ENCODE data around the gene ARMC9. TPM values are rescaled to one million over a fixed set of nuclear protein-coding genes. Genes with fewer than 3 reads are reported as not detected.

The ARMC9 gene
- total RNA-seq, 1 experiment from 2014 or later = 42.7 TPM

DNA sequence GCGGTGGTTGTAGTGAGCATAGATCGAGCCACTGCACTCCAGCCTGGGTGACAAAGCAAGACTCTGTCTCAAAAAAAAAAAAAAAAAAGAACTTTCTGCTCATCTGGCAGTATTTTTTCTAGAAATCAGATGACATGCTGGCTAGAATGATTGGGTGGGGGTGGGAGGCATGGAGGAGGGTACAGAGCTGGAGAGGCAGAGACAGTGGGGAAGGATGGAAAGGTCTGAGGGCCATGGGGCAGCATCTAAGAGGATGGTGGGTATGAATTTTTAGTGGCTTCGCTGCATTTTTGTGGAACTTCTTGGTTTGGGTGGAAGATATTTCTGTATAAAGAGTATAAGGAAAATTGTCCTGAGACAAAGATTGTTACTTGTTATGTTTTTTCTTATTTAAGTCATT lies 23.3 kb downstream of the ARMC9 start:
- in situ Hi-C loops (cut with HindIII; ENCODE audit: low pct_unique_long_range_greater_than_20kb, low sequenced_read_pairs) = no loop called here
- no peak for TF ChIP-seq POLR2AphosphoS5 (IDR thresholded peaks at IDR 0.05; ENCODE audit: low read depth, low read length)
- TF ChIP-seq, protein P1, sequence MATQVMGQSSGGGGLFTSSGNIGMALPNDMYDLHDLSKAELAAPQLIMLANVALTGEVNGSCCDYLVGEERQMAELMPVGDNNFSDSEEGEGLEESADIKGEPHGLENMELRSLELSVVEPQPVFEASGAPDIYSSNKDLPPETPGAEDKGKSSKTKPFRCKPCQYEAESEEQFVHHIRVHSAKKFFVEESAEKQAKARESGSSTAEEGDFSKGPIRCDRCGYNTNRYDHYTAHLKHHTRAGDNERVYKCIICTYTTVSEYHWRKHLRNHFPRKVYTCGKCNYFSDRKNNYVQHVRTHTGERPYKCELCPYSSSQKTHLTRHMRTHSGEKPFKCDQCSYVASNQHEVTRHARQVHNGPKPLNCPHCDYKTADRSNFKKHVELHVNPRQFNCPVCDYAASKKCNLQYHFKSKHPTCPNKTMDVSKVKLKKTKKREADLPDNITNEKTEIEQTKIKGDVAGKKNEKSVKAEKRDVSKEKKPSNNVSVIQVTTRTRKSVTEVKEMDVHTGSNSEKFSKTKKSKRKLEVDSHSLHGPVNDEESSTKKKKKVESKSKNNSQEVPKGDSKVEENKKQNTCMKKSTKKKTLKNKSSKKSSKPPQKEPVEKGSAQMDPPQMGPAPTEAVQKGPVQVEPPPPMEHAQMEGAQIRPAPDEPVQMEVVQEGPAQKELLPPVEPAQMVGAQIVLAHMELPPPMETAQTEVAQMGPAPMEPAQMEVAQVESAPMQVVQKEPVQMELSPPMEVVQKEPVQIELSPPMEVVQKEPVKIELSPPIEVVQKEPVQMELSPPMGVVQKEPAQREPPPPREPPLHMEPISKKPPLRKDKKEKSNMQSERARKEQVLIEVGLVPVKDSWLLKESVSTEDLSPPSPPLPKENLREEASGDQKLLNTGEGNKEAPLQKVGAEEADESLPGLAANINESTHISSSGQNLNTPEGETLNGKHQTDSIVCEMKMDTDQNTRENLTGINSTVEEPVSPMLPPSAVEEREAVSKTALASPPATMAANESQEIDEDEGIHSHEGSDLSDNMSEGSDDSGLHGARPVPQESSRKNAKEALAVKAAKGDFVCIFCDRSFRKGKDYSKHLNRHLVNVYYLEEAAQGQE (IDR thresholded peaks at IDR 0.05; ENCODE audit: insufficient read depth in 1 of 2, low read depth in 2 of 2, low read length in 1 of 2) = no peak
- Histone ChIP-seq H3K9me3 (ENCODE audit: control insufficient read depth, insufficient read depth, low read depth, low read length) (no peaks in the 10 kb centered on the region), H3K27ac (ENCODE audit: low read length) (no peak overlapping the region), H3K27me3 (ENCODE audit: control insufficient read depth, insufficient read depth, low read length) (no peaks in the 10 kb centered on the region), H3K4me3 (ENCODE audit: low read depth in 2 of 2, low read length in 2 of 2) (no peak overlapping the region), H3K36me3 (ENCODE audit: control insufficient read depth, insufficient read depth, low read length) (no peaks in the 10 kb centered on the region; the same call in 1 of the 2 replicates), H3K4me1 (ENCODE audit: control insufficient read depth, insufficient read depth, low read length) (no peaks in the 10 kb centered on the region)
- intact Hi-C loops (cut with micrococcal nuclease; ENCODE audit: unreplicated experiment) = no loop called here
- no peak for ATAC-seq
- POLR2A ChIA-PET = no interaction called here
- DNase-seq (ENCODE audit: low read depth, low spot score) = no peak
- CTCF ChIA-PET = interaction anchor here (0.7 kb wide), 1 partner anchor 185 kb away, joined by 5 read pairs; no protein-coding TSS in a partner anchor
- no TSS peak for BruUV-seq (replicated peaks)

DNA sequence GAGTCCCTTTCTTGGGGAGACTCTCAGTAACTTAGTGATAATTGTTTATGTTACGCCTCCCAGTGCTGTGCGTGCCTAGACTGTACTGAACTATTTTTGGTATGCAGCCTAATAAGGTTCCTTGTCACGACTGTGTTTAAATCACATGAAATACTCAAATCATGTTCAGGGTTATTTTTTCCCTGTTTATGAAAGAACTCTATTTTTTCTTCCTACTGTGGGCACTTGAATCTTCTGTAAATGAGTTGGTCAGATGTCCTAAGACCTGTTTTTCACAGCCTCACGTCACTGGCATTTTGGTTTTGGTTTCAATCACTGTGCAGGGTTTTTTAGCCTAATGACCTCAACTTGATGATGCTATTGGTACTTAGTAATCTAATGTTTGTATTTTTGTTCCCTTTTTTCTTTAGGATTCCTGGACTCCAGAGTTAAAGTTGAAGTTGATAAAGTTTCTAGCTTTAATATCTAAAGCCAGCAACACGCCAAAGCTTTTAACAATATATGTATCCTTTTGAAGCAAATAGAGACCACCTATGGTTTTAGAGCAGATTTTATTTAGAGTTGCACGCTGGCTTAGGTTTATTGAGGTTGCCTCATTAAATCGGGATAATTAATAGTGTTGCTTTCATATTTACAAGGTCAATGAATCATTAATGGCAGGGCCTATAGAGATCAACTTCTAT lies 24.0 kb downstream of the ARMC9 start:
- ChIA-PET POLR2A (no interaction called here), CTCF (no interaction called here)
- Histone ChIP-seq H3K4me1 (ENCODE audit: control insufficient read depth, insufficient read depth, low read length) (no peaks in the 10 kb centered on the region), H3K4me3 (ENCODE audit: low read depth in 2 of 2, low read length in 2 of 2) (no peak overlapping the region), H3K27ac (ENCODE audit: low read length) (no peak overlapping the region), H3K27me3 (ENCODE audit: control insufficient read depth, insufficient read depth, low read length) (no peaks in the 10 kb centered on the region), H3K36me3 (ENCODE audit: control insufficient read depth, insufficient read depth, low read length) (no peaks in the 10 kb centered on the region), H3K9me3 (ENCODE audit: control insufficient read depth, insufficient read depth, low read depth, low read length) (no peaks in the 10 kb centered on the region)
- no TSS peak for BruUV-seq (replicated peaks)
- in situ Hi-C loops (cut with HindIII; ENCODE audit: low pct_unique_long_range_greater_than_20kb, low sequenced_read_pairs) = no loop called here
- intact Hi-C loops (cut with micrococcal nuclease; ENCODE audit: unreplicated experiment) = no loop called here
- TF ChIP-seq POLR2AphosphoS5 (IDR thresholded peaks at IDR 0.05; ENCODE audit: low read depth, low read length) (no peak), SIN3A (IDR thresholded peaks at IDR 0.05; ENCODE audit: borderline replicate concordance, insufficient read depth, low read depth, low read length) (no peak), TCF7L2 (IDR thresholded peaks at IDR 0.05; ENCODE audit: low read depth, low read length) (no peak)
- TF ChIP-seq, protein P2, sequence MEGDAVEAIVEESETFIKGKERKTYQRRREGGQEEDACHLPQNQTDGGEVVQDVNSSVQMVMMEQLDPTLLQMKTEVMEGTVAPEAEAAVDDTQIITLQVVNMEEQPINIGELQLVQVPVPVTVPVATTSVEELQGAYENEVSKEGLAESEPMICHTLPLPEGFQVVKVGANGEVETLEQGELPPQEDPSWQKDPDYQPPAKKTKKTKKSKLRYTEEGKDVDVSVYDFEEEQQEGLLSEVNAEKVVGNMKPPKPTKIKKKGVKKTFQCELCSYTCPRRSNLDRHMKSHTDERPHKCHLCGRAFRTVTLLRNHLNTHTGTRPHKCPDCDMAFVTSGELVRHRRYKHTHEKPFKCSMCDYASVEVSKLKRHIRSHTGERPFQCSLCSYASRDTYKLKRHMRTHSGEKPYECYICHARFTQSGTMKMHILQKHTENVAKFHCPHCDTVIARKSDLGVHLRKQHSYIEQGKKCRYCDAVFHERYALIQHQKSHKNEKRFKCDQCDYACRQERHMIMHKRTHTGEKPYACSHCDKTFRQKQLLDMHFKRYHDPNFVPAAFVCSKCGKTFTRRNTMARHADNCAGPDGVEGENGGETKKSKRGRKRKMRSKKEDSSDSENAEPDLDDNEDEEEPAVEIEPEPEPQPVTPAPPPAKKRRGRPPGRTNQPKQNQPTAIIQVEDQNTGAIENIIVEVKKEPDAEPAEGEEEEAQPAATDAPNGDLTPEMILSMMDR (IDR thresholded peaks at IDR 0.05) = no peak
- TF ChIP-seq, protein P1 (IDR thresholded peaks at IDR 0.05; ENCODE audit: insufficient read depth in 1 of 2, low read depth in 2 of 2, low read length in 1 of 2) = no peak
- ATAC-seq (no peak), DNase-seq (ENCODE audit: low read depth, low spot score) (no peak)
